WERI-Rb-1 (cell line): ENCODE measurements around the gene RRBP1.

Source experiments
- DNase-seq: peaks from one replicate; pipeline ENCODE4 v3.0.0-alpha.2; 2020
- H3K27ac ChIP-seq: fragments of 250-450 bp; sonication (Bioruptor Pico); 2 replicates; pipeline ENCODE4 v1.5.1; 2020; ENCODE audit warnings: mild to moderate bottlenecking, moderate library complexity
- H3K27me3 ChIP-seq: fragments of 250-450 bp; sonication (Bioruptor Pico); 2 replicates; pipeline ENCODE4 v1.5.1; 2021; ENCODE audit warnings: mild to moderate bottlenecking, low read depth, moderate library complexity; ENCODE audit not compliant: insufficient read depth, severe bottlenecking
- H3K36me3 ChIP-seq: fragments of 250-450 bp; sonication (Bioruptor Pico); 2 replicates; pipeline ENCODE4 v1.5.1; 2020; ENCODE audit warnings: mild to moderate bottlenecking, moderate library complexity
- H3K4me3 ChIP-seq: 2 replicates; pipeline ENCODE4 v1.5.1; 2011; ENCODE audit warnings: low read depth, mild to moderate bottlenecking, control low read depth, low read length
- H3K9me3 ChIP-seq: fragments of 250-450 bp; sonication (Bioruptor Pico); 2 replicates; pipeline ENCODE4 v1.5.1; 2021; ENCODE audit warnings: mild to moderate bottlenecking, moderate library complexity; ENCODE audit not compliant: severe bottlenecking
- CTCF ChIP-seq: IDR thresholded peaks from 2 replicates; pipeline ENCODE4 v1.5.1; 2011; ENCODE audit warnings: low read depth, mild to moderate bottlenecking, control low read depth, inconsistent platforms, low read length

Gene RRBP1

GRCh38 chr20:17673084-17673483 lies 9.0 kb downstream of the RRBP1 start:
- no peaks in the 10 kb centered on the region for H3K36me3 ChIP-seq
- DNase-seq = no peak
- no peaks in the 10 kb centered on the region for H3K27me3 ChIP-seq
- no peak overlapping the region for H3K27ac ChIP-seq
- no peak for TF ChIP-seq CTCF
- no peak overlapping the region for H3K4me3 ChIP-seq
- H3K9me3 ChIP-seq = no peaks in the 10 kb centered on the region

- TF ChIP-seq CTCF = no peak
- Histone ChIP-seq H3K27me3 (no peaks in the 10 kb centered on the region), H3K4me3 (no peak overlapping the region), H3K36me3 (no peaks in the 10 kb centered on the region), H3K27ac (no peak overlapping the region), H3K9me3 (no peaks in the 10 kb centered on the region)
- DNase-seq = no peak
Observed at GRCh38 chr20:17671565-17671964, 10.5 kb downstream of the RRBP1 start.

GRCh38 chr20:17671011-17671410 lies 11.0 kb downstream of the RRBP1 start:
- Histone ChIP-seq H3K4me3 (no peak overlapping the region), H3K27me3 (no peaks in the 10 kb centered on the region), H3K36me3 (no peaks in the 10 kb centered on the region), H3K27ac (no peak overlapping the region), H3K9me3 (no peaks in the 10 kb centered on the region)
- DNase-seq = no peak
- TF ChIP-seq CTCF = no peak

GRCh38 chr20:17669306-17669931 lies 12.6 kb downstream of the RRBP1 start:
- TF ChIP-seq CTCF = no peak
- Histone ChIP-seq H3K27me3 (no peaks in the 10 kb centered on the region), H3K36me3 (no peaks in the 10 kb centered on the region), H3K4me3 (no peak overlapping the region), H3K9me3 (no peaks in the 10 kb centered on the region), H3K27ac (no peak overlapping the region)
- DNase-seq = no peak

- H3K36me3 ChIP-seq = no peaks in the 10 kb centered on the region
- no peaks in the 10 kb centered on the region for H3K9me3 ChIP-seq
- no peaks in the 10 kb centered on the region for H3K27me3 ChIP-seq
- H3K27ac ChIP-seq = no peak overlapping the region
- no peak for TF ChIP-seq CTCF
- H3K4me3 ChIP-seq = no peak overlapping the region
- DNase-seq = no peak
Observed at GRCh38 chr20:17668432-17668831, 13.6 kb downstream of the RRBP1 start.

- no peaks in the 10 kb centered on the region for H3K36me3 ChIP-seq
- no peak overlapping the region for H3K4me3 ChIP-seq
- H3K27ac ChIP-seq = no peak overlapping the region
- H3K27me3 ChIP-seq = no peaks in the 10 kb centered on the region
- TF ChIP-seq CTCF = no peak
- DNase-seq = no peak
- H3K9me3 ChIP-seq = no peaks in the 10 kb centered on the region
Observed at GRCh38 chr20:17667445-17667844, 14.6 kb downstream of the RRBP1 start.
